Astrocyte (in vitro differentiated cells and primary cell): Measurements from ENCODE around the gene SLC33A1. TPM values are rescaled to one million over a fixed set of nuclear protein-coding genes. Genes with fewer than 3 reads are reported as not detected.
"Not testable (repeated sequence)": the region's sequence is repeated elsewhere in the genome, so short reads cannot be mapped to it uniquely, and the experiment has no call there.

ENCODE experiments used
- DNase-seq: peaks from one replicate; pipeline ENCODE4 v3.0.0-alpha.2; 2010; ENCODE audit warnings: low read depth
- FAIRE-seq: peaks from 2 replicates; lab custom pipeline; 2011; peaks lifted over from hg19 to GRCh38; lab: Jason Lieb, UNC
- H2AFZ ChIP-seq: 2 replicates; pipeline ENCODE4 v1.6.0; 2012; ENCODE audit warnings: low read depth, low read length, inconsistent platforms
- H3K27ac ChIP-seq: 2 replicates; pipeline ENCODE4 v1.5.1; 2011; ENCODE audit warnings: low read depth, low read length, inconsistent platforms
- H3K27me3 ChIP-seq: 2 replicates; pipeline ENCODE4 v1.6.0; 2011; ENCODE audit warnings: low read length, inconsistent platforms; ENCODE audit not compliant: insufficient read depth
- H3K36me3 ChIP-seq: 2 replicates; pipeline ENCODE4 v1.5.1; 2011; ENCODE audit warnings: low read length, inconsistent platforms; ENCODE audit not compliant: insufficient read depth
- H3K4me1 ChIP-seq: 2 replicates; pipeline ENCODE4 v1.5.1; 2011; ENCODE audit warnings: low read length, inconsistent platforms; ENCODE audit not compliant: insufficient read depth
- H3K4me2 ChIP-seq: 2 replicates; pipeline ENCODE4 v1.6.0; 2012; ENCODE audit warnings: low read length, inconsistent platforms
- H3K4me3 ChIP-seq: 2 replicates; pipeline ENCODE4 v1.5.1; 2011; ENCODE audit warnings: low read depth, mild to moderate bottlenecking, low read length, inconsistent platforms; ENCODE audit not compliant: insufficient read depth
- H3K79me2 ChIP-seq: 2 replicates; pipeline ENCODE4 v1.6.0; 2012; ENCODE audit warnings: mild to moderate bottlenecking, low read length, inconsistent platforms; ENCODE audit not compliant: insufficient read depth
- H3K9ac ChIP-seq: 2 replicates; pipeline ENCODE4 v1.6.0; 2012; ENCODE audit warnings: mild to moderate bottlenecking, low read length, inconsistent platforms
- H3K9me3 ChIP-seq: 2 replicates; pipeline ENCODE4 v1.5.1; 2012; ENCODE audit warnings: low read depth, mild to moderate bottlenecking, low read length, inconsistent platforms; ENCODE audit not compliant: insufficient read depth
- H4K20me1 ChIP-seq: 2 replicates; pipeline ENCODE4 v1.6.0; 2012; ENCODE audit warnings: low read length, inconsistent platforms; ENCODE audit not compliant: insufficient read depth
- H3K27ac Mint-ChIP-seq: one replicate; pipeline ENCODE4 v1.8.0; 2021; ENCODE audit warnings: mild to moderate bottlenecking, mixed read lengths; ENCODE audit not compliant: unreplicated experiment
- H3K27me3 Mint-ChIP-seq: one replicate; pipeline ENCODE4 v1.8.0; 2021; ENCODE audit warnings: low read depth, mixed read lengths; ENCODE audit not compliant: unreplicated experiment
- H3K36me3 Mint-ChIP-seq: one replicate; pipeline ENCODE4 v1.8.0; 2021; ENCODE audit warnings: low read depth, mixed read lengths; ENCODE audit not compliant: unreplicated experiment
- H3K4me1 Mint-ChIP-seq: one replicate; pipeline ENCODE4 v1.8.0; 2021; ENCODE audit warnings: low read depth, mixed read lengths; ENCODE audit not compliant: unreplicated experiment
- H3K4me3 Mint-ChIP-seq: one replicate; pipeline ENCODE4 v1.8.0; 2021; ENCODE audit warnings: mild to moderate bottlenecking, moderate library complexity, mixed read lengths; ENCODE audit not compliant: unreplicated experiment
- H3K9me3 Mint-ChIP-seq: one replicate; pipeline ENCODE4 v1.8.0; 2021; ENCODE audit warnings: mild to moderate bottlenecking, mixed read lengths; ENCODE audit not compliant: unreplicated experiment
- EZH2 ChIP-seq: IDR thresholded peaks from 2 replicates; pipeline ENCODE4 v1.6.1; 2012; ENCODE audit warnings: mild to moderate bottlenecking, low read length, inconsistent platforms; ENCODE audit not compliant: insufficient read depth
- total RNA-seq: library from RNA; stranded (reverse); gene quantifications from 2 replicates; pipeline ENCODE4 v1.2.1, GENCODE V29; 2021
- TF ChIP-seq, protein P1 (sequence below): IDR thresholded peaks from 2 replicates; pipeline ENCODE4 v1.5.1; 2011; ENCODE audit warnings: low read depth, mild to moderate bottlenecking, inconsistent platforms, low read length, moderate library complexity; ENCODE audit not compliant: insufficient read depth

SLC33A1 gene
- total RNA-seq, 1 donor from 2014 or later: 27.3 TPM

DNA sequence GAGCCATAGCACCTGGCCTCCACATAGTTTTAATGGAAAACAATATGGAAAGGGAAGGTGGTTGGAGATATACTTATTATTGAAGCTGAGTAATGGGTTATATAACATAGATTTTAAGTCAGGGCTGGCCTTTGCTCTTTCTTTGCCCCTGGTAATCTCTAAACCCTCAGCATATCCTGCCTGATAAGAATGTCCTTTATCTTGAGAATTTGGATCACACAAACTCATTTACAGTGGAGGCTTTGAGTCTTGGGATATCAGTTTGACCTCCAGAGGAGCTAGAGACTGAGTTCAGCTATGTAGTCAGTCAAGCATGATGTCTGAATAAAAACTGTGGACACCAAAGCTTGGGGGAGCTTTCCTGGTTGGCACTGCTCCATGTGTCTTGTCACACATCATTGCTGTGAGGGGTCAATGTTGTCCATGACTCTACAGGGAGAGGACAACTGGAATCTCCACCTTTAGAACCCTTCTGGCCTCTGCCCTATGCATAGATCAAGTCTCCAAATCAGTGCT, 39.1 kb downstream of the SLC33A1 start:
- no peak overlapping the region for H3K9ac ChIP-seq
- no peaks in the 10 kb centered on the region for H3K4me1 ChIP-seq
- no peak for DNase-seq
- no peaks in the 10 kb centered on the region for H4K20me1 ChIP-seq
- no peak overlapping the region for H3K27ac ChIP-seq
- H3K4me2 ChIP-seq: no peak overlapping the region
- FAIRE-seq: no peak
- no peak overlapping the region for H3K27ac Mint-ChIP-seq
- TF ChIP-seq, protein P1, sequence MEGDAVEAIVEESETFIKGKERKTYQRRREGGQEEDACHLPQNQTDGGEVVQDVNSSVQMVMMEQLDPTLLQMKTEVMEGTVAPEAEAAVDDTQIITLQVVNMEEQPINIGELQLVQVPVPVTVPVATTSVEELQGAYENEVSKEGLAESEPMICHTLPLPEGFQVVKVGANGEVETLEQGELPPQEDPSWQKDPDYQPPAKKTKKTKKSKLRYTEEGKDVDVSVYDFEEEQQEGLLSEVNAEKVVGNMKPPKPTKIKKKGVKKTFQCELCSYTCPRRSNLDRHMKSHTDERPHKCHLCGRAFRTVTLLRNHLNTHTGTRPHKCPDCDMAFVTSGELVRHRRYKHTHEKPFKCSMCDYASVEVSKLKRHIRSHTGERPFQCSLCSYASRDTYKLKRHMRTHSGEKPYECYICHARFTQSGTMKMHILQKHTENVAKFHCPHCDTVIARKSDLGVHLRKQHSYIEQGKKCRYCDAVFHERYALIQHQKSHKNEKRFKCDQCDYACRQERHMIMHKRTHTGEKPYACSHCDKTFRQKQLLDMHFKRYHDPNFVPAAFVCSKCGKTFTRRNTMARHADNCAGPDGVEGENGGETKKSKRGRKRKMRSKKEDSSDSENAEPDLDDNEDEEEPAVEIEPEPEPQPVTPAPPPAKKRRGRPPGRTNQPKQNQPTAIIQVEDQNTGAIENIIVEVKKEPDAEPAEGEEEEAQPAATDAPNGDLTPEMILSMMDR: no peak
- no peak for TF ChIP-seq EZH2
- no peaks in the 10 kb centered on the region for H3K79me2 ChIP-seq
- no peak overlapping the region for H3K4me3 ChIP-seq
- no peaks in the 10 kb centered on the region for H3K9me3 ChIP-seq
- H3K27me3 Mint-ChIP-seq: no peaks in the 10 kb centered on the region
- no peak overlapping the region for H2AFZ ChIP-seq
- H3K36me3 ChIP-seq: no peaks in the 10 kb centered on the region
- H3K27me3 ChIP-seq: no peaks in the 10 kb centered on the region
- peaks cover 2% of the 10 kb centered on the region for H3K9me3 Mint-ChIP-seq
- H3K4me1 Mint-ChIP-seq: no peaks in the 10 kb centered on the region
- H3K36me3 Mint-ChIP-seq: no peaks in the 10 kb centered on the region
- no peak overlapping the region for H3K4me3 Mint-ChIP-seq

DNA sequence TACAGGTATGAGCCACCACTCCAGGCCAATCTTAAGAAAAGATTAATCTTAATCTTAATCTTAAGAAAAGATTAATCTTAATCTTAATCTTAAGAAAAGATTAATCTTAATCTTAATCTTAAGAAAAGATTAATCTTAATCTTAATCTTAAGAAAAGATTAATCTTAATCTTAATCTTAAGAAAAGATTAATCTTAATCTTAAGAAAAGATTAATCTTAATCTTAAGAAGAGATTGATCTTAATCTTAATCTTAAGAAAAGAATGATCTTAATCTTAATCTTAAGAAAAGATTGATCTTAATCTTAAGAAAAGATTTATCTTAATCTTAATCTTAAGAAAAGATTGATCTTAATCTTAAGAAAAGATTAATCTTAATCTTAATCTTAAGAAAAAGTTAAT, 41.0 kb downstream of the SLC33A1 start:
- H3K27ac Mint-ChIP-seq: not testable (repeated sequence)

DNA sequence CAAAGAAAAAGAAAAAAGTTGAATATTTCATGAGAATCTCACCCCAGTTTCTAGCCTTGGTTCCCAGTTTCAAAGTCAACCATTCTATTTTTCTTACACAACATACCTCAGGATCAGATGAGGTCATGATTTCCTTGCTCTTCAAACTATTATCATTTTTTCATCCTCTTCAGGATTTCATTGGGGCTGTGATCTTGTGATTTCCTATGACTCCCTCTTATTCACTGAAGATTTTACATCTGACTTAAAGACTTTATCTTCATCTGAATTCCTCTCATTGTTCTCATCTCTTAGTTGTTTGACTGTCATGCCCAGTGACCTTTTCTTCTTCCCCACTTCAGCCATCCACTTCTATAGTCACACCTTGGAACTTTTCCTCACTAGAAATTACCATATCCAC, 45.0 kb downstream of the SLC33A1 start:
- Mint-ChIP-seq H3K27ac (no peak overlapping the region), H3K4me1 (no peaks in the 10 kb centered on the region), H3K27me3 (no peaks in the 10 kb centered on the region), H3K9me3 (no peaks in the 10 kb centered on the region), H3K36me3 (no peaks in the 10 kb centered on the region), H3K4me3 (no peak overlapping the region)
- FAIRE-seq: no peak
- no peak overlapping the region for H2AFZ ChIP-seq
- no peak overlapping the region for H3K27ac ChIP-seq
- DNase-seq: peak; percentile 4
- H3K9me3 ChIP-seq: no peaks in the 10 kb centered on the region
- H4K20me1 ChIP-seq: no peaks in the 10 kb centered on the region
- H3K36me3 ChIP-seq: no peaks in the 10 kb centered on the region
- H3K9ac ChIP-seq: no peak overlapping the region
- H3K27me3 ChIP-seq: no peaks in the 10 kb centered on the region
- no peaks in the 10 kb centered on the region for H3K79me2 ChIP-seq
- TF ChIP-seq, protein P1: no peak
- no peak for TF ChIP-seq EZH2
- H3K4me1 ChIP-seq: peaks cover 3% of the 10 kb centered on the region
- no peak overlapping the region for H3K4me3 ChIP-seq
- no peak overlapping the region for H3K4me2 ChIP-seq

More for the DNA sequence above, 41.0 kb downstream of the SLC33A1 start:
- FAIRE-seq, H3K27me3 Mint-ChIP-seq, H3K4me3 Mint-ChIP-seq, H4K20me1 ChIP-seq, H3K36me3 ChIP-seq, H3K9me3 Mint-ChIP-seq, DNase-seq, H2AFZ ChIP-seq, H3K79me2 ChIP-seq, H3K4me1 Mint-ChIP-seq, H3K36me3 Mint-ChIP-seq, H3K9ac ChIP-seq, H3K4me2 ChIP-seq, H3K4me3 ChIP-seq, H3K27me3 ChIP-seq, H3K4me1 ChIP-seq, H3K9me3 ChIP-seq, H3K27ac ChIP-seq: not testable (repeated sequence)
